GM12872 (cell line): Measurements from ENCODE around the gene RITA1.
A peak's percentile ranks its signal among the peaks of the same experiment; 100 is the strongest.

Source experiments
- CTCF ChIP-seq: IDR thresholded peaks from 3 replicates; pipeline ENCODE4 v1.5.1; 2011; ENCODE audit warnings: low read depth, mild to moderate bottlenecking, low read length, moderate library complexity; ENCODE audit not compliant: insufficient read depth

Gene RITA1

GRCh38 chr12:113232089-113232839 lies 46.7 kb downstream of the RITA1 start:
- no peak for TF ChIP-seq CTCF

GRCh38 chr12:113232840-113233585 lies 47.5 kb downstream of the RITA1 start:
- TF ChIP-seq CTCF, result peak; percentile 56

GRCh38 chr12:113233967-113234366 lies 48.4 kb downstream of the RITA1 start:
- TF ChIP-seq CTCF, result no peak

GRCh38 chr12:113234483-113234882 lies 49.0 kb downstream of the RITA1 start:
- TF ChIP-seq CTCF, result no peak

GRCh38 chr12:113235976-113236375 lies 50.5 kb downstream of the RITA1 start:
- no peak for TF ChIP-seq CTCF

GRCh38 chr12:113236539-113237399 lies 51.2 kb downstream of the RITA1 start:
- TF ChIP-seq CTCF, result no peak

- TF ChIP-seq CTCF, result no peak
Observed at GRCh38 chr12:113237748-113238147, 52.2 kb downstream of the RITA1 start.
